HL-60 (cell line): ENCODE results near the gene PHLPP1.

Experiments
- SPI1 ChIP-seq: IDR thresholded peaks from 2 replicates; pipeline ENCODE4 v1.6.1; 2012; ENCODE audit warnings: low read depth, mild to moderate bottlenecking, borderline replicate concordance
- TF ChIP-seq, protein P1 (sequence below): IDR thresholded peaks from one replicate; pipeline ENCODE4 v1.5.1; 2011; ENCODE audit warnings: low read length, control low read depth, inconsistent platforms; ENCODE audit not compliant: insufficient read depth

GRCh38 chr18:62865498-62865897 lies 150.2 kb downstream of the PHLPP1 start:
- TF ChIP-seq, protein P1, sequence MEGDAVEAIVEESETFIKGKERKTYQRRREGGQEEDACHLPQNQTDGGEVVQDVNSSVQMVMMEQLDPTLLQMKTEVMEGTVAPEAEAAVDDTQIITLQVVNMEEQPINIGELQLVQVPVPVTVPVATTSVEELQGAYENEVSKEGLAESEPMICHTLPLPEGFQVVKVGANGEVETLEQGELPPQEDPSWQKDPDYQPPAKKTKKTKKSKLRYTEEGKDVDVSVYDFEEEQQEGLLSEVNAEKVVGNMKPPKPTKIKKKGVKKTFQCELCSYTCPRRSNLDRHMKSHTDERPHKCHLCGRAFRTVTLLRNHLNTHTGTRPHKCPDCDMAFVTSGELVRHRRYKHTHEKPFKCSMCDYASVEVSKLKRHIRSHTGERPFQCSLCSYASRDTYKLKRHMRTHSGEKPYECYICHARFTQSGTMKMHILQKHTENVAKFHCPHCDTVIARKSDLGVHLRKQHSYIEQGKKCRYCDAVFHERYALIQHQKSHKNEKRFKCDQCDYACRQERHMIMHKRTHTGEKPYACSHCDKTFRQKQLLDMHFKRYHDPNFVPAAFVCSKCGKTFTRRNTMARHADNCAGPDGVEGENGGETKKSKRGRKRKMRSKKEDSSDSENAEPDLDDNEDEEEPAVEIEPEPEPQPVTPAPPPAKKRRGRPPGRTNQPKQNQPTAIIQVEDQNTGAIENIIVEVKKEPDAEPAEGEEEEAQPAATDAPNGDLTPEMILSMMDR = no peak
- TF ChIP-seq SPI1 = no peak
